HPDE6-E6E7 (cell line): ENCODE results near the gene CBL.
"Not testable (repeated sequence)": the region's sequence is repeated elsewhere in the genome, so short reads cannot be mapped to it uniquely, and the experiment has no call there.

Source experiments
- DNase-seq: peaks from one replicate; pipeline ENCODE4 v3.0.0; 2011; ENCODE audit warnings: missing footprints; ENCODE audit errors: extremely low spot score

Gene CBL

GRCh38 chr11:119184399-119184798 lies 21.7 kb upstream of the CBL start:
- not testable (repeated sequence) for DNase-seq

- no peak for DNase-seq
Observed at GRCh38 chr11:119185981-119186634, 20.0 kb upstream of the CBL start.

- DNase-seq: no peak
Observed at GRCh38 chr11:119187123-119187892, 18.8 kb upstream of the CBL start.

GRCh38 chr11:119188067-119188466 lies 18.1 kb upstream of the CBL start:
- DNase-seq: no peak

- no peak for DNase-seq
Observed at GRCh38 chr11:119188887-119189286, 17.3 kb upstream of the CBL start.

GRCh38 chr11:119189393-119189792 lies 16.7 kb upstream of the CBL start:
- no peak for DNase-seq

GRCh38 chr11:119190531-119190930 lies 15.6 kb upstream of the CBL start:
- no peak for DNase-seq

- DNase-seq: not testable (repeated sequence)
Observed at GRCh38 chr11:119191265-119191664, 14.9 kb upstream of the CBL start.

GRCh38 chr11:119192111-119192510 lies 14.0 kb upstream of the CBL start:
- no peak for DNase-seq

- DNase-seq: no peak
Observed at GRCh38 chr11:119193001-119193400, 13.1 kb upstream of the CBL start.

- DNase-seq: no peak
Observed at GRCh38 chr11:119193626-119194025, 12.5 kb upstream of the CBL start.

GRCh38 chr11:119194811-119195440 lies 11.2 kb upstream of the CBL start:
- DNase-seq: no peak

- no peak for DNase-seq
Observed at GRCh38 chr11:119195680-119196079, 10.5 kb upstream of the CBL start.

- peak; percentile 84 for DNase-seq
Observed at GRCh38 chr11:119196833-119197483, 9.2 kb upstream of the CBL start.

GRCh38 chr11:119198925-119199324 lies 7.2 kb upstream of the CBL start:
- DNase-seq: no peak

- not testable (repeated sequence) for DNase-seq
Observed at GRCh38 chr11:119201236-119201635, 4.9 kb upstream of the CBL start.

GRCh38 chr11:119202554-119202953 lies 3.6 kb upstream of the CBL start:
- DNase-seq: no peak

- no peak for DNase-seq
Observed at GRCh38 chr11:119204066-119204465, 2.1 kb upstream of the CBL start.

- no peak for DNase-seq
Observed at GRCh38 chr11:119205080-119205479, 1.1 kb upstream of the CBL start.

- no peak for DNase-seq
Observed at GRCh38 chr11:119206511-119207414, 624 bp downstream of the CBL start.

GRCh38 chr11:119207415-119207960 lies 1.3 kb downstream of the CBL start:
- DNase-seq: no peak
